ENCODE data around the gene TTLL9.

- TF ChIP-seq CTCF (IDR thresholded peaks at IDR 0.05 in 2 of 3, conservative IDR thresholded peaks at IDR 0.05 in 1 of 3; ENCODE audit: control insufficient read depth in 2 of 3, extremely low read depth in 1 of 3, insufficient read depth in 1 of 3, low read depth in 3 of 3, low read length in 3 of 3): no peak
- TF ChIP-seq POLR2AphosphoS5 (IDR thresholded peaks at IDR 0.05; ENCODE audit: low read length): no peak
- TF ChIP-seq ZNF384 (IDR thresholded peaks at IDR 0.05; ENCODE audit: borderline replicate concordance, low read depth, low read length): no peak
- TF ChIP-seq BRCA1 (IDR thresholded peaks at IDR 0.05; ENCODE audit: low read depth, low read length): no peak
- TF ChIP-seq RCOR1 (conservative IDR thresholded peaks at IDR 0.05; ENCODE audit: low read depth, low read length): no peak
- no peak for TF ChIP-seq REST (IDR thresholded peaks at IDR 0.05; ENCODE audit: low read depth, low read length)
- TF ChIP-seq PML (IDR thresholded peaks at IDR 0.05; ENCODE audit: low read length): no peak
- TF ChIP-seq POLR2A (IDR thresholded peaks at IDR 0.05; ENCODE audit: low read depth, low read length): no peak
- no peak for TF ChIP-seq POU2F2 (IDR thresholded peaks at IDR 0.05; ENCODE audit: borderline replicate concordance, low read depth, low read length)
- no peak for TF ChIP-seq EP300 (IDR thresholded peaks at IDR 0.05; ENCODE audit: borderline replicate concordance in 1 of 2, control insufficient read depth in 1 of 2, low read depth in 2 of 2, low read length in 2 of 2)
Measured at GRCh38 chr20:31936420-31936819, 66.0 kb downstream of the TTLL9 start.
